GM18520 (cell line): ENCODE results near the gene CCDC86.

Experiments
- ATAC-seq: cut with Tn5 transposase; IDR thresholded peaks from one replicate; pipeline ENCODE4 v1.9.1; 2021; ENCODE audit not compliant: unreplicated experiment

Gene CCDC86

DNA sequence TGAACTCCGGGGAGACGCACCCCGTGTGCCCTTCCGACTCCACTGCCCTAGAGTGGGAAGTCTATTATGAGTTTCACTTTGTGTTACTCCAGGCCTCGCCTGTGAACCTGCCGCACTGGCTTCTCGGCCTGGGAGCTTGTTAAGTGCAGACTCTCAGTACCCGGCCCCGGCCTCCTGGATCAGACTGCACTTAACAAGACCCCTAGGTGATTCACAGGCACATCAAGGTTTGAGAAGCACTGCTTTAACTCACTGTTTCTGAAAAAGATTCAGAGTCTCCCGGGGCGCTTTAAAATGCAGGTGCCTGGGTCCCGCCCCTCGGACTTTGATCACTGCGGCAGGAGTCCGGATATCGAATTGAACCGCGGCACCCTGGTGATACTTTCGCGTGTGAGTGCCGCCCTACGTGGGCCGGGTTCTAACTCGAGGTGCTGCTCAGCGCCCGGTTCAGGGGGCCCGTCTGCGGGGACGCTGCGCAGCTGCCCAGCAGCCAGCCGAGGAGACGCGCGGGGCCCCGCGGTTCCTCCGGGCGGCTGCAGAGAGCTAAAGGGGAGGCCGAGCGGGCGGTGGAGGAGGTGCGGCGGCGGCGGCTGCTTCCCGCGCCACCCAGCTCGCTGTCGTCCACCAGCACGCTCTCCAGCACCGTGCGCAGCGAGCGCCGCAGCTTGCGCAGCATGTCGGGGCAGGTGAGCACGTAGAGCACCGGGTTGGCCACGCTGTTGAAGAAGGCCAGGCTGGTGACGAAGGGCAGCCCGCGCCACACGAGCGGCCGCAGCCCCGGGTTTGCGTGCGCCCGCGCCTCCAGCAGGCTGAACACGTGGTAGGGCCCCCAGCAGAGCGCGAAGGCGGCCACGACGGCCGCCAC is 10.4 kb downstream of the CCDC86 start:
- ATAC-seq: no peak

DNA sequence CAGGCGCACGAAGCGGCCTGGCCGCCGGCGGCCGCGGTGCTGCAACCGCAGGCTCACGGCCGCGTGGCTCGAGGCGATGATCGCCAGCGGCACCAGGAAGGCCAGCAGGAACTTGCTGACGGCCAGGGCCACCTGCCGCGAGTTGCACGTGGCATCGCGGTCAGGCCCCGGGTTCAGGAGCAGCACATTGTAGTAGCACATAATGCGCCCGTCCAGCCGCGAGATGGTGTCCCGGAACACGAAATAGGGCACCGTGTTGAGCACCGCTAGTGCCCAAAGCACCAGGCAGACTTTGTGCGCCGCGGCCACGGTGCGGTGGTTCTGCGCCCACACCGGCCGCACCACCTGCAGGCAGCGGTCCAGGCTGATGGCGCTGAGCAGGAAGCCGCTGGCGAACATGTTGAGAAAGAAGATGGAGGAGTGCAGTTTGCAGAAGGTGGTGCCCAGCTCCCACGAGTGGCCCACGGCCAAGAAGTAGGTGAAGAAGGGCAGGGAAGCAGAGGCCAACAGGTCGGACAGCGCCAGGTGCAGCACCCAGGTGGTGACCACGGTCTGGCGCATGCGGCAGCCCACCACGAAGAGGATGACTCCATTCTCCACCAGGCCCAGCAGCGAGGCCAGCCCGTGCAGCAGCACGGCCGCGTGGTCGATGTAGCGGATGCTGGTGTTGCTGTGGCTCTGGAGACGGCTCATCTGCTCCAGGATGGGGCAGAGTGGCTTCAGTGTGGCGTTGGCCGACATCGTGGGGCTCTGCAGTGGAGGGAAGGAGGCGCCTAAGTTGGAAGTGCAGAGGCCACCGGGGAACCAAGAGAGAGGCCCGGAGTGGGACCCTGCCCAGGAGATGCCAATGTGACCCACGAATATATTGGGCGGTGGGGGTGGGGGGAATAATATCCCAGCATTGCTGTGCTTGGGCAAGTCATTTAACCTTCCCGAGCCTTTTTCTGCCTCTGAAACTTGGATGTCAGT is 11.4 kb downstream of the CCDC86 start:
- ATAC-seq: no peak

DNA sequence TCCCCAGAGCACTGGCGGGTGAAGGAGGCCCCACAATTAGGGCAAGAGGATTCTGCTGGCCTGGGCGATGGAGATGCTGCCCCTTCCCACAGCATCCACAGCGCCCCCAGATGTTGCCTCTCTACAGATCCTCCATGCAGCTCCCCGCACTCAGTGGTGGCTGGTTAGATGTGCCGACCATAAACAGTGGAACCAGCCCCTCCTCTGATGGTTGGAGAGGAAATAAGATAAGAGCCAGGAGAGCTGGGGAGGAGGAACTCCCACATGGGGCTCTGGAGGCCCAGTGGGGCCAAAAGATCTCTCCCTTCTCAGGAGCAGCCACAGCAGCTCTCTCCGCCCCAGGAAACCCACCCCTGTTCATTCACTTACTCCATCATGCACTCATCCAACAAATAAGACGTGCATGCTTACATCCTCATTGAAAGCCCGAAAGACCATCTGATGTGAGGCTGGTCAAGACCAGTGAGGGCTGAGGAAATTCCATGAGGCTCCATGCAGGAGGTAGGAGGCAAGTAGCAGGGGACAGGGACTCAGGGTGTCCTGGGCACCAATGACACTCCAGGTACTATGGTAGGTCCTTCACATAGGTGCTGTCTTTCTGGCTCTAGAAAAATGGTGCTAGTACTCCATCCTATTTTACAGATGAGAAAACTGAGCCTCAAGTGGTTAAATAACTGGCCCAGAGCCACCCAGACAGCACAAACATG is 12.4 kb downstream of the CCDC86 start:
- no peak for ATAC-seq

DNA sequence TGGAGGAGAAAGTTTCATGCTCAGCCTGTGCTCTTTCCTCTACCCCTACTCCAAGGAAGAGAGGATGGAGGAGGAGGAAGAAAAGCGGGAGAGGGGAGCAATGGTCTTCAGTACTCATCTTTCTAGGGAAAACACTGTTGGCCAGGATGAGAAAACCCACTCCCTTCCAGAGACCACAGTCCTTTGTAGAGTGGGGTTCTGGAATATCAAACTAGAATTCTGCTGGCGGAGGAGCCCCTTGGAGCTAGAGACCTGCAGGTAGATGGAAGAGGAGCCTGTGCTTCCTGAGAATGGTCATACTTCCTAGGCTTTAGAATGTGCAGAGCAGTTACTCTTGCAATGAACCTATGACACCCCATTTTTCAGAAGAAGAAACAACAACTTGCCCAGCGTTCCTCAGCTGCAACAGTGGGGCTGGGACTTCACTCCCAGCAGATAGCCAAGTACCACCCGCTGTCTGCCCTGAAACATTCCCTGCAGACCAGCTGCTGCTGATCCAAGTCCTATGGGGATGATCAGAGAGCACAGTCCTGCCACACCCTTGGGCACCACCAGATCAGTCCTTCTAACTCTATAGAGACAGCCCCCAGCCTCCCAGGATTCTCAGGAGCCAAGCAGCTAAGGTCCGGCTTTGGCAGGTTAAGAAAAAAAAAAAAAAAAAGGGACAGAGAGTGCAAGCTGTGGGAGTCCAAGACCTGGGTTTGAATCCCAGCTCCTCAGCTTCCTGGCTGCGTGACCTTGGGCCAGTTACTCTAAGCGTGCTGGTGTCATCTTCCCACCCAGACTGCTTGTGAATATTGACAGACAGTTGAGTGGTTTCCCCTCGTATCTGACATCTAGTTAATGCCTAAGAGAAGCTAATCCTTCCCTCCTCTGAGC is 13.2 kb downstream of the CCDC86 start:
- ATAC-seq: no peak

DNA sequence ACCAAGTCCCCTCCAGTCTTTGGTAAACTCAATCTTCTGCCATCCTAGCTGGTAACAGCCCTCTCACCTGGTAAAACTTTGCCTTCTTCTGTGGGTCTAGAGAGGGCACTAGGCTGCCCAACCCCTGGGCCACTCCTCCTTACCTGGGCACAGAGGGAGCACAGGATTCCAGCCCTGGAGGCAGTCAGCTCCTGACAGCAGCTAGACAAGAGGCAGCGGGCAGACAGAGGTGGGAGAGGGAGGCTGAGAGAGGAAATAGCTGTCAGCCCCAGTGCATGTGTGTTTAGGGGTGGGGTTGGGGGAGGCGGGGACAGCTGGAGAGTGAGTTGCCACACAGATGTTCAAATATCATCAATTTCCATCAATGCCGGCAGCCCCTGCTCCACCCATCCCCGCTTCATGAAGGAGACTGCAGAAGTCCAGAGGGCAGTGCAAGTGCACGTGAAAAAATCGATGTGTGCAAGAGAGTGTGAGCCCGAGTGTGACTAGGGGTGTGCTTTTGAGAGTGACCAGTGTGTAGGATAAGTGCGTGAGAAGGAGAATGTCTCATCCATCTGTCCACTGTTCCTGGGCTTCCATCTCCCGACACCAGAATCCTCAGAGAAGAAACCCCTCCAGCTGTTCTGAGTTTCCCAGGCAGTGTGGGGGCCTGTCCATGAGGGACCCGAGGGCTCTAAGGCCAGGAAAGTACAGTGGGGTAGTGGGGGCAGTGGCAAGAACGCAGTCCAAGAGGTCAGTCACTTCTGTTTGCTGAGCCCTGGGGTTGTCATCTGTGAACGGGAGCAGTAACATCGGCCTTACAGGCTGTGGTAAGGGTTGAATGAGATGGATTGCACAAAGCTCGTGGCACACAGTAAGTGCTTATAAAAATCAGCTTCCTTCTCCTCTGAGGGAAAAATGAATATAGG is 14.1 kb downstream of the CCDC86 start, which contains the start of gene PTGDR2:
Gene PTGDR2 (minus strand): TSS at position 225 of the 908 bp plus-strand sequence. CDS start 2,228 bp downstream, outside the sequence.
- no peak for ATAC-seq

DNA sequence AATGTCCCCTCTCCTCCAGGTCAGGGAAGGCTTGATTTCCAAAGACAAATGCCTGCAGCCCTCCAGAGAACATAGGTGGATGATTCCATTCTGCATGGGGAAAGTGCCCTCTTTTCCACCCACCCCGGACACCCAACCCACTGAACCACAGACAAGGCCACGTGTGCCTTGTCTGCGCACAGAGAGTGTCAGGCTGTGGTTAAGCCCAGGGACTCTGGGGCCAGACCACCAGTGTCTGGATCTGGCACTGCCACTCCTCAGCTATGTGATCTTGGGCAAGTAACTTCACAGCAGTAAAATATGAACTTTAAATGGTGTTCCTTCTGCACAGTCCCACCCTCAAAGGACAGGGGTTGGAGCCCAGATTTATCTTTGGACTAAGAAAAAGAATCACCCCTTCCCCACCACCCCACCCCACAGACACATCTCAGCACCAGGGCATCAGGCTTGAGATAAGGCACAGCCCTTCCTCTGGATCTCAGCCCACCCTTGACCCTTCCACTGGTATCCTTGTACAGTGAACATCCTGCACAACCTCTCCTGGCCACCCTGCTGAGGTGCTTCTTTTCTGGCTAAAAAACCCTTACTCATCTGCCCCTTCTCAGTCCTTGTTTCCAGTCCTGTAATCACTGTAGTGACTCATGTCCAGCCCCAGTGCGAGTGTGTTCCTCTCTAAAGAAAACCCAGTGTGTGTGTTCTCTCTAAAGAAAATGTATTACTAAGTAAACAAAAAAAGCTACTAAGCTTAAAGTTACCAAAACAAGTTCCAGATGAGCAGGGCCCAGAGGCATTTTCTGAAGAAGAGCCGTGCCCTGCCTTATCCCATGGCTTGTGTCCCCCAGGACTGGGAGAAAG is 15.7 kb downstream of the CCDC86 start:
- no peak for ATAC-seq

DNA sequence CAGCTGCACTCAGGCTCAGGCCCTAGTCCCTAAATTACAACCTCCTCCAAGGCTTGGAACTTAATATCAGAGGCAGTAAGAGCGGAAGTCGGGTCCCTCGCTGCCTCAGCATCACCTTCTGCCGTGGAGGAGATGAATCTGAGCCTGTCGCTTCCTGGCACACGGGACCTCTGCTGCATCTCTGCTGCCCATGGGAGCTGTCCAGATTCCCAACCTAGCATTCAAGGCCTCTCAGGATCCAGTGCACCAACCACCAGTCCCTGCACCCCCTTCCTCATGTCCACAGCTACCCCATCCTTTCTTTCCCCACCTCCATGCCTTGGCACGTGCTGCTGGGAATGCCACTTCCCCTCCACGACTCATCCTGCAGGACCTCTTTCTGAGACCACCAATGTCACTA is 16.3 kb downstream of the CCDC86 start:
- no peak for ATAC-seq

DNA sequence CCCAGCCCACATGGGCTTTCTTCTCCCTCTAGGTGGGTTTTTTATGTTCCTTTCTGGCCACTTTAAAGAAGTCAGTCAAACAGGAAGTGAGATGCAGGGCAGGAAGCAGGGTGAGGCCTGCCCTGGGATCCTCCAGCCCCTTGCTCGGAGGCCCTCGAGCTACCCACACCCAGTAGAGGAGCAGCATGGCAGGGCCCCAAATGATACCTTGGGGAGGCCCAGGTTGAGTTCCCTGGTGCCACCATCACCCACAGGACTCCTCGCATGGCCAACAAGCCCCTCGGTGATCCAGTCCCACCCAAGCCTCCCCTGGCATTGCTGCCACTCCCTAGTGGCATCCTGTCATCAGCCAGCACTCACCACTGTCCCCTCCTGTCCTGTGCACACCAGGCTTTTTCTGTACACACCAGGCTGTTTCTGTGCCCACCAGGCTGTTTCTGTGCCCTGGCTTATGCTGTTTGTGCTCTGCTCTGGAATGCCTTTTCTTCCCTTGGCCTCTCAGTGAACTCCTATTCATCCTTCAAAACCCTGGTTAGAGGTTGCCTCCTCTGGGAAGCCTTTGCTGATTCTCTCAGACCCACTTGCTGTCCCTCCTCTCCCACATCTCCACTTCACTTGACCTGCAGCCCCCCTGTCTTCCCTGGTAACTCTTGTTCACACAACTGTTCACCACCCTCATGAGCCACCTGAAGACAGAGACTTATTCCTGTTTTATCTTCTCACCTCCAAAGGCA is 17.0 kb downstream of the CCDC86 start:
- no peak for ATAC-seq

DNA sequence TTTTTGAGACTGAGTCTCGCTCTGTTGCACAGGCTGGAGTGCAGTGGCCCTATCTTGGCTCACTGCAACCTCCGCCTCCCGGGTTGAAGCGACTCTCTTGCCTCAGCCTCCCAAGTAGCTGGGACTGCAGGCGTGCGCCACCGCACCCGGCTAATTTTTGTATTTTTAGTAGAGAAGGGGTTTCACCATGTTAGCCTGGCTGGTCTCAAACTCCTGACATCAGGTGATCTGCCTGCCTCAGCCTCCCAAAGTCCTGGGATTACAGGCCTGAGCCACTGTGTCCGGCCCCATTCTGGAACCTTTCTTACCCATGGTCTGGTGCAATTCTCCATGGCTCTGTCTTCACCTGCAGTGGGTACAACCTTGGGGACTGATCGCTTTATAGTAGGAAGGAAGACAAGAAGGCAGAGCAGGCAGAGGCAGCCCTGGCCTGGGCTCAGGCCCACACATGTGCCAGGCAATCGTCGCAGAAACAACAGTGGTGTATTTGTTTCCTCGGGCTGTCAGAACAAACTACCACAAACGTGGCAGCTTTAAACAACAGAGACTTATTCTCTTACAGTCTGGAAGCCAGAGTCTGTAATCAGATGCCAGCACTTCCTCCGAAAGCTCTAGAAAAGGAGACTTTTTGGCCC is 17.8 kb downstream of the CCDC86 start:
- no peak for ATAC-seq

DNA sequence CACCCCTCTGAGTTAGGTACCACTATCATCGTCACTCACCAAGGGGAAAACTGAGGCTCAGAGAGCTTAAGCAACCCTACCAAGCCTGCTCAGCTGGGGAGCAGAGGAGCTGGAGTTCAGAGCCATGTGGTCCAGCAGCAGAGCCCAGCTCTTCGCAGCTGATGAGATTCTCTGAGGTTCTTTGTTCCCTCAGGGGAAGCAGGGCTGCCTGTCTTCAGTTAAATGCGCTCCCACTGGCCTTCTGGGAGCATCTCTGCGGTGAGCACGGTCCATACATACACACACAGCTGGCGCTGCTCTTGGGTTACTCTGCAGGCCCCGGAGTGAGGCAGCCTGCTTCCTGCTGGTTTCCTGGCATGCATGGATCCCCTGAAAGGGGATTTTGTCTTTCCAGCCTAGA is 19.0 kb downstream of the CCDC86 start:
- no peak for ATAC-seq

DNA sequence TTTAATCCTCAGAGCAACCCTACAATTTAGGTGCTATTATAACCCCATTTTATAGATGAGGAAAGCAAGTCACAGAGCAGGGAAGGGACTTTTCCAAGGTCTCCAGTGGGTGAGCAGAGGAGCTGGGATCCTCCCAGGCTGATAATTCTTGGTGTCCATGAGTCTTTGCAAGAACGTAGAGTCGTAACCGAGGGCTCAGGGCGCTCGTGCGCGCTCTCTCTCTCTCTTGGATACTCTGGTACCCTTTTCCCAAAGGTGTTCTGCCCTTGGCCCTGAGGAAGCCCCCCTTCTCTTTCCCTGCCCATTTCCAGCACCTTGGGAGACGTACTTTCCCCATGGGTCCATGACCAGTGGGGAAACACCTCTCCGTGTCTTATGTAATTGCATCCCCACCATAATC is 20.3 kb downstream of the CCDC86 start:
- ATAC-seq: no peak

DNA sequence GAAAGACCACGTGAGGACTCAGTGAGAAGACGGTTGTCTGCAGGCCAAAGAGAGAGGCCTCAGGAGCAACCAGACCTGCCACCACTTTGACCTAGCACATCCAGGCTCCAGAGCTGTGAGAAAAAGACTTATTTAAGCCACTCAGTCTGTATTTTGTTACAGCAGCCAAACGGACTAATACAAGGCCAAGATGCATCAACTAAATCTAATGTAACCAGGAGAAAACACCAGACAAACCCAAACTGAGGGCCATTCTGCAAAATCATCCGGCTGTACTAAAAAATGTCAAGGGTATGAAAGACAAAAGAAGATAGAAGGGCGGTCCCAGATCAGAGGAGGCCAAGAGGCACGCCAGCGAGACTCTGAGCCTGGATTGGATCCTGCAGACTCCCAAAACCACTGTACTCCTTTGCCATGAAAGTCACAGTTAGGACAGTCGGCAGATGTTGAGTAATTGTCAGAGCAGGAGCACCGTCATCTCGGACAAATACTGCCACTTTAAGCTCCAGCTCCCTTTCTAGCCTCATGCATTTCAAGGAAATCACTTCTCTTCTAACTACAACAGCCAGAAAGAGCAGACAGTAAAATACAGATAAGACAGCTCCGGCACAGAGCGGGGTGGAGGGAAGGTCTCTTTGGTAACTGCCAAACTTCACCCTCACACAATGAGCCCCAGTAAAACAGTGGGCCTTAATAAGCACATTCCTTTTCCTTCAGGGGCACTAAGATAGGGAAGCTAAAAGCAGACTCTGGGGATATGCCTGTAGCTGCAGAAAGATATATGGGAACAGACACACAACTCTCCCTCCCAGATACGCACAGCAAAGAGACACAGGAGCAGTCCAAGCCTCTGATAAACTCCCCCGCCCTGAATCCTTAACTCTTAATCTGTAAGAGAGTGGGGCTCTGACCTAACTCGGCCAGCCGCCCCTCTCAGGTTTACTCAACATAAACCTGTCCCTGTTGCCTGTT is 21.9 kb downstream of the CCDC86 start:
- ATAC-seq: no peak

DNA sequence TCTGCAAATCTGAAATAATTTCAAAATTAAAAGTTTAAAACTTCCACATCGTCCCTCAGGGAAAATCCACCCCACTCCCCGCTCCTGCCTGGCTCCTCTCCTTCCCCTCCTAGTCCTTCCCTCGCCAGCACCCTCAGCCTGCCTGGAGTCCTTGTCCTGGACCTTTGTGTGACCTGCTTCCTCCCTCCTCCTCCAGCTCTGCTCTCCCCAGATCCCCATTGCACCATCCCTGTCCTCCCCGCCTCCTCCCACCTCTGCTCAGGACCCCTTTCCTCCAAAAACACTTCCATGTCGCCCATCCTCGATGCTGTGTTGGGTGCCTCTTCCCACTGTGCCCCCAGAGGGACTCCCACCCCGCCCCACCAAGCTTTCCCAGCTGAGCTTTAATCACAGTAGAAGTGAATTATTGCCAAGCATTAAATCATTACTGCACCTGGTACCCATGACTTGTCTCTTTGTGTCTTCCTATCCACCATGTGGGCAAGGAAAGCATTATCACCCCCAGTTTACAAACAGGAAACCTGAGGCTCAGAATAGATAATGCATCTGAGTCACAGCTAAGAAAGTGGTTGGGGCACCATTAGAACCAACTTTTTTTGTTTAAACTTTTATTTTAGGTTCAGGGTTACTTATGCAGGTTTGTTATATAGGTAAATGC is 23.1 kb downstream of the CCDC86 start:
- ATAC-seq: no peak

DNA sequence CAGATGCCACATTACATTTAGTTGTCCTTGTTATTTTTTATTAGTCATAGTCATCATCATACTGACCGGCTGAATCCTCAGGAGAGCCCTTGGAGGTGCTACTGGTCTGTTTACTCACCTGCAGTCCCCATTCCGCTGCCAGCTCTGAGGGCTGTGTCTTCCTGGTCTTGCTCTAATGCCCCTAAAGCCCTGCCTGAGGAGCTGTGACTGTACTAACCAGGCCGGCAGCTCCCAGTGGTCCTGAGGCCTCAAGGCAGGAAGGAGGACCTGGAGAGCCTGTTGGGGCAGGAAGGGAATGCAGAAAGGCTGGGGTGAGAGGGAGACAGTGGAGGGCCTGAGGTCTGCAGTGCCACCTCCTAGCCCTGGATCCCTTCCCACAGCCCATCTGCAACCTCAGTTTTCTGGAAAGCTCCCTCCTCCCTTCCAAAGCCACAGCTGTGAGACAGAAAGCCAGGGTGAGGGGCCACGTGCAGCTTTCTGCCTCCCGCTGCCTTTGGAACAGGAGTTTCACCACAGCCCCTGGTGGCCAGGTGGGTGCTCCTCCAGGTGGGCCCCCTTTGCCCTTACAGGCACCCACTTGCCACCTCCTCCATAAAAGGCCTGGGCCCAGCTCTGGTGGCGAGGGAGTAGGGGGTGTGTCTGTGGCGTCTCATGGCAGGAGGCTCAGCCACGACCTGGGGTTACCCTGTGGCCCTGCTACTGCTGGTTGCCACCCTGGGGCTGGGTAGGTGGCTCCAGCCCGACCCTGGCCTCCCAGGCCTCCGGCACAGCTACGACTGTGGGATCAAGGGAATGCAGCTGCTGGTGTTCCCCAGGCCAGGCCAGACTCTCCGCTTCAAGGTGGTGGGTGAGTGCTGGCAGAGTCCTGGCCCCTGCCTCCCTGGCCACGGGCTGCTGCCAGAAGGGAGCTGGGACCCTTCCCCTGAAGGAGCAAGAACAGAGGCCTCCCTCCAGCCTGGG is 25.3 kb downstream of the CCDC86 start, which contains the start of gene ZP1:
Gene ZP1 (plus strand): TSS at position 632 of the 960 bp plus-strand sequence. CDS start 20 bp downstream, at position 652.
- no peak for ATAC-seq
